Renal cortex interstitium (tissue), 11 donors: ENCODE measurements around the gene SCOC. TPM values are rescaled to one million over a fixed set of nuclear protein-coding genes. Genes with fewer than 3 reads are reported as not detected.
"Not testable (repeated sequence)": the region's sequence is repeated elsewhere in the genome, so short reads cannot be mapped to it uniquely, and the experiment has no call there.

Source experiments
- DNase-seq, 11 donors: peaks; one replicate each; pipeline ENCODE4 v3.0.0-alpha.2; 2013; ENCODE audit warnings: low read depth in 9 of 11, low spot score in 4 of 11; ENCODE audit errors: extremely low read depth in 1 of 11
- polyA plus RNA-seq, 3 donors: library from polyadenylated mRNA; unstranded; fragments of 120-200 nt; gene quantifications; one replicate each; pipeline ENCODE4 v1.2.1, GENCODE V29; 2013; ENCODE audit not compliant: insufficient read length in 3 of 3

Gene SCOC
- polyA plus RNA-seq, 3 donors, result 127 to 157 (median 139) TPM

GRCh38 chr4:140413130-140413969 is 39.9 kb downstream of the SCOC start:
- DNase-seq, result not testable (repeated sequence)

GRCh38 chr4:140423106-140423505 is 49.7 kb downstream of the SCOC start:
- no peak for DNase-seq

GRCh38 chr4:140426610-140427105 is 53.2 kb downstream of the SCOC start:
- DNase-seq, result peak in 2 of 11 donors; percentile 9 to 18

GRCh38 chr4:140427106-140427918 is 53.9 kb downstream of the SCOC start, which contains the start of gene CLGN:
TSS of gene CLGN (minus strand) at chr4:140427648. CDS start at chr4:140413078, 14,570 bp downstream.
- peak; percentile 51 to 81 (median 70) for DNase-seq

GRCh38 chr4:140427919-140428471 is 54.5 kb downstream of the SCOC start:
- DNase-seq, result peak in 2 of 11 donors; percentile 2 to 5

Other genes with a start within 250 kb of the SCOC start
- gene MAML3, start 219.5 kb upstream of the SCOC start, polyA plus RNA-seq, result 10 to 100 TPM; 16.2 to 18.5 (median 17.8) TPM
- 1 to 10 TPM; 3.5 to 5.4 (median 3.6) TPM for gene CLGN, start 54.0 kb downstream of the SCOC start, polyA plus RNA-seq
- not detected for gene MGAT4D, start 124.6 kb downstream of the SCOC start, polyA plus RNA-seq
- gene ELMOD2, start 150.5 kb downstream of the SCOC start, polyA plus RNA-seq, result 10 to 100 TPM; 41.0 to 47.3 (median 43.9) TPM
- gene UCP1, start 195.3 kb downstream of the SCOC start, polyA plus RNA-seq, result under 1 TPM in 2 of 3 donors, not detected in 1; 0.12 to 0.14 TPM